CD4-positive, alpha-beta memory T cell (primary cell): ENCODE measurements around the gene KIF3C. TPM values are rescaled to one million over a fixed set of nuclear protein-coding genes. Genes with fewer than 3 reads are reported as not detected.

ENCODE experiments used
- CTCF ChIA-PET: fragments of 350-600 bp; sonication (Branson Sonifier 250); formaldehyde crosslinking; loops from one replicate; lab custom pipeline; 2021; ENCODE audit warnings: inconsistent platforms; ENCODE audit not compliant: partially characterized antibody; lab: Charles Lee
- POLR2A ChIA-PET: fragments of 350-600 bp; sonication (Branson Sonifier 250); formaldehyde crosslinking; loops from one replicate; lab custom pipeline; 2021; ENCODE audit not compliant: partially characterized antibody; lab: Charles Lee
- DNase-seq, 5 donors: peaks; one replicate each; pipeline versions ENCODE4 v3.0.0 to v3.0.0-alpha.2; 2020 to 2022; ENCODE audit warnings: mixed read lengths in 1 of 5
- H3K27ac ChIP-seq: one replicate; pipeline ENCODE4 v1.7.0; 2013; ENCODE audit warnings: low read depth, low read length
- H3K27me3 ChIP-seq: 2 replicates; pipeline ENCODE4 v1.7.0; 2013; ENCODE audit warnings: mild to moderate bottlenecking, low read length, moderate library complexity; ENCODE audit not compliant: insufficient read depth
- H3K36me3 ChIP-seq: 2 replicates; pipeline ENCODE4 v1.7.0; 2013; ENCODE audit warnings: mild to moderate bottlenecking, low read length, moderate library complexity; ENCODE audit not compliant: insufficient read depth
- H3K4me1 ChIP-seq: 2 replicates; pipeline ENCODE4 v1.7.0; 2013; ENCODE audit warnings: mild to moderate bottlenecking, low read length, moderate library complexity; ENCODE audit not compliant: insufficient read depth
- H3K4me3 ChIP-seq, 2 donors: one replicate each; pipeline ENCODE4 v1.7.0; 2013; ENCODE audit warnings: low read length in 2 of 2, mild to moderate bottlenecking in 1 of 2
- H3K9me3 ChIP-seq, 2 donors: one replicate each; pipeline ENCODE4 v1.7.0; 2013; ENCODE audit warnings: low read length in 2 of 2, control low read depth in 1 of 2; ENCODE audit not compliant: control insufficient read depth in 1 of 2
- H3K27ac Mint-ChIP-seq, 7 donors: one replicate each; pipeline ENCODE4 v1.8.0; 2020 to 2021; ENCODE audit warnings: mixed read lengths in 7 of 7, mild to moderate bottlenecking in 6 of 7, inconsistent platforms in 3 of 7, moderate library complexity in 3 of 7
- H3K27me3 Mint-ChIP-seq, 2 donors: one replicate each; pipeline ENCODE4 v1.8.0; 2020 to 2021; ENCODE audit warnings: mixed read lengths in 2 of 2
- H3K36me3 Mint-ChIP-seq, 2 donors: one replicate each; pipeline ENCODE4 v1.8.0; 2020 to 2021; ENCODE audit warnings: mixed read lengths in 2 of 2, inconsistent platforms in 1 of 2, mild to moderate bottlenecking in 1 of 2
- H3K4me1 Mint-ChIP-seq, 4 donors: one replicate each; pipeline ENCODE4 v1.8.0; 2020 to 2021; ENCODE audit warnings: mixed read lengths in 4 of 4, mild to moderate bottlenecking in 1 of 4
- H3K4me3 Mint-ChIP-seq, 8 donors: one replicate each; pipeline ENCODE4 v1.8.0; 2020 to 2021; ENCODE audit warnings: mixed read lengths in 8 of 8, mild to moderate bottlenecking in 7 of 8, moderate library complexity in 6 of 8, inconsistent platforms in 3 of 8
- H3K9me3 Mint-ChIP-seq, 8 donors: one replicate each; pipeline ENCODE4 v1.8.0; 2020 to 2021; ENCODE audit warnings: mixed read lengths in 8 of 8, mild to moderate bottlenecking in 5 of 8, inconsistent platforms in 3 of 8, moderate library complexity in 1 of 8
- intact Hi-C: fragments of 100-400 bp; cut with micrococcal nuclease; formaldehyde crosslinking; loops from one replicate; pipeline ENCODE4 v1.15.1; 2023
- polyA plus RNA-seq, 2 donors: library from polyadenylated mRNA; unstranded; fragments of 300-500 nt; fragmentation: Illumina TruSeq; gene quantifications; one replicate each; pipeline ENCODE4 v1.2.3, GENCODE V29; 2021
- total RNA-seq, 2 experiments: library from RNA; stranded (reverse); gene quantifications; one replicate each; pipeline ENCODE4 v1.2.3, GENCODE V29; 2021

Gene KIF3C
- total and polyA plus RNA-seq, 4 experiments from 2014 or later = 0.46 to 5.1 (median 3.4) TPM

- H3K27me3 ChIP-seq = no peaks in the 10 kb centered on the region
- ChIA-PET POLR2A (no interaction called here), CTCF (no interaction called here)
- no peaks in the 10 kb centered on the region for H3K4me1 ChIP-seq
- no peak overlapping the region for H3K4me3 ChIP-seq
- DNase-seq = no peak
- Mint-ChIP-seq H3K4me1 (no peaks in the 10 kb centered on the region), H3K36me3 (peaks cover 0 to 7% of the 10 kb centered on the region in 2 donors), H3K27ac (no peak overlapping the region), H3K9me3 (no peaks in the 10 kb centered on the region), H3K27me3 (no peaks in the 10 kb centered on the region), H3K4me3 (no peak overlapping the region)
- no peaks in the 10 kb centered on the region for H3K9me3 ChIP-seq
- no peaks in the 10 kb centered on the region for H3K36me3 ChIP-seq
- no peak overlapping the region for H3K27ac ChIP-seq
- intact Hi-C loops = no loop called here
These were observed 48.7 kb downstream of the KIF3C start for GRCh38 chr2:25933622-25934021.

DNA sequence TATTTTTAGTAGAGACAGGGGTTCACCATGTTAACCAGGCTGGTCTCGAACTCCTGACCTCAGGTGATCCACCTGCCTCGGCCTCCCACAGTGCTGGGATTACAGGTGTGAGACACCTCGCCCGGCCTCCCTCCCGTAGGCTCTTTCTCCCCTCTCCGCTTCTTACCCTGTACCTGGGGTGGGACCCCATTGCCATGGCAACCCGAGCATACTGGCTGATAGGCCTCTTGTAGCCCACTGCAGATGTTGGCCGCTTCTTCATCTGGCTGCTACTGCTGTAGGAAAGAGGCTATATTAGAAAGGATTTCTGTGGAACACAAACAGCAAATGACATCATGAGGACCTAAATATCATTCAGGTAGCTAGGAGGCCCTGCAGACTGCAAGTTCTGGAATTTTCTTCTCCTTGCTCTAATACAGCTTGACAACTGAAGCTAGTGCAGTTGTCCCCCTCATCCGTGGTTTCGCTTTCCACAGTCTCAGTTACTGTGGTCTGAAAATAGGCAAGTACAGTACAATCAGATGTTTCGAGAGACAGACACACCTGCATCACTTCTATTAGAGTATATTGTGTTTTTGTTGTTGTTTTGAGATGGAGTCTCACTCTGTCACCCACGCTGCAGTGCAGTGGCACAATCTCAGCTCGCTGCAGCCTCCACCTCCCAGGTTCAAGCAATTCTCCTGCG is 52.4 kb downstream of the KIF3C start:
- no peak for DNase-seq
- no peak overlapping the region for H3K4me3 ChIP-seq
- POLR2A ChIA-PET = no interaction called here
- no peaks in the 10 kb centered on the region for H3K36me3 ChIP-seq
- no peaks in the 10 kb centered on the region for H3K27me3 Mint-ChIP-seq
- H3K27me3 ChIP-seq = no peaks in the 10 kb centered on the region
- H3K27ac Mint-ChIP-seq = no peak overlapping the region
- no peak overlapping the region for H3K4me3 Mint-ChIP-seq
- CTCF ChIA-PET = no interaction called here
- H3K9me3 Mint-ChIP-seq = no peaks in the 10 kb centered on the region
- no peaks in the 10 kb centered on the region for H3K9me3 ChIP-seq
- no peak overlapping the region for H3K27ac ChIP-seq
- peaks cover 1 to 21% of the 10 kb centered on the region in 2 donors for H3K36me3 Mint-ChIP-seq
- H3K4me1 Mint-ChIP-seq = no peaks in the 10 kb centered on the region
- intact Hi-C loops = no loop called here
- no peaks in the 10 kb centered on the region for H3K4me1 ChIP-seq

GRCh38 chr2:25928668-25929067 is 53.6 kb downstream of the KIF3C start:
- Histone ChIP-seq H3K27ac (no peak overlapping the region), H3K4me1 (no peaks in the 10 kb centered on the region), H3K36me3 (no peaks in the 10 kb centered on the region), H3K9me3 (no peaks in the 10 kb centered on the region), H3K27me3 (no peaks in the 10 kb centered on the region), H3K4me3 (no peak overlapping the region)
- intact Hi-C loops = no loop called here
- ChIA-PET CTCF (no interaction called here), POLR2A (no interaction called here)
- H3K4me1 Mint-ChIP-seq = no peaks in the 10 kb centered on the region
- H3K36me3 Mint-ChIP-seq = peaks cover 1 to 21% of the 10 kb centered on the region in 2 donors
- H3K27ac Mint-ChIP-seq = no peak overlapping the region
- H3K27me3 Mint-ChIP-seq = no peaks in the 10 kb centered on the region
- H3K9me3 Mint-ChIP-seq = no peaks in the 10 kb centered on the region
- no peak overlapping the region for H3K4me3 Mint-ChIP-seq
- DNase-seq = no peak

- no peak for DNase-seq
- Mint-ChIP-seq H3K9me3 (no peaks in the 10 kb centered on the region), H3K27ac (no peak overlapping the region), H3K36me3 (peaks cover 1 to 21% of the 10 kb centered on the region in 2 donors), H3K4me1 (no peaks in the 10 kb centered on the region), H3K27me3 (no peaks in the 10 kb centered on the region), H3K4me3 (no peak overlapping the region)
- ChIA-PET CTCF (no interaction called here), POLR2A (no interaction called here)
- Histone ChIP-seq H3K4me1 (no peaks in the 10 kb centered on the region), H3K4me3 (no peak overlapping the region), H3K27me3 (no peaks in the 10 kb centered on the region), H3K27ac (no peak overlapping the region), H3K9me3 (no peaks in the 10 kb centered on the region), H3K36me3 (no peaks in the 10 kb centered on the region)
- intact Hi-C loops = no loop called here
These were observed 55.1 kb downstream of the KIF3C start for GRCh38 chr2:25926984-25927756.

GRCh38 chr2:25922501-25922900 is 59.8 kb downstream of the KIF3C start:
- Mint-ChIP-seq H3K4me1 (no peaks in the 10 kb centered on the region), H3K4me3 (no peak overlapping the region), H3K36me3 (peaks cover 1 to 3% of the 10 kb centered on the region in 2 donors), H3K9me3 (peaks cover 0 to under 1% (median 0%) of the 10 kb centered on the region in 8 donors), H3K27ac (no peak overlapping the region), H3K27me3 (no peaks in the 10 kb centered on the region)
- Histone ChIP-seq H3K27me3 (no peaks in the 10 kb centered on the region), H3K9me3 (no peaks in the 10 kb centered on the region), H3K4me3 (no peak overlapping the region), H3K4me1 (no peaks in the 10 kb centered on the region), H3K36me3 (no peaks in the 10 kb centered on the region), H3K27ac (no peak overlapping the region)
- POLR2A ChIA-PET = no interaction called here
- no peak for DNase-seq
- intact Hi-C loops = no loop called here
- CTCF ChIA-PET = no interaction called here

GRCh38 chr2:25920786-25921415 is 61.4 kb downstream of the KIF3C start:
- POLR2A ChIA-PET = no interaction called here
- H3K36me3 ChIP-seq = no peaks in the 10 kb centered on the region
- no peak for DNase-seq

DNA sequence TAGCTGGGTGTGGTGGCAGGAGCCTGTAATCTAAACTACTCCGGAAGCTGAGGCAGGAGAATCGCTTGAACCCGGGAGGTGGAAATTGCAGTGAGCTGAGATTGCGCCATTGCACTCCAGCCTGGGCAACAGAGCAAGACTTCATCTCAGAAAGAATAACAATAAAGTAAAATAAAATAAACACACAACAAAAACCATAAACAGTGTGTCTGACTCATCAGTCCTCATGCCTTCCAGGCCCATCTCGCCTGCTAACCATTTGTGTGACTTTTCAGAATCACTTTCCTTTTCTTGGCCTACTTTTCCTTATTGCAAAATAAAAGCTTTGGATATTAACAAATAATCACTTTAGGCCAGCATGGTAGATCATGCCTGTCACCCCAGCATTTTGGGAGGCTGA is 62.0 kb downstream of the KIF3C start:
- intact Hi-C loops = no loop called here
- POLR2A ChIA-PET = no interaction called here
- H3K27ac Mint-ChIP-seq = no peak overlapping the region
- DNase-seq = no peak
- no peaks in the 10 kb centered on the region for H3K9me3 ChIP-seq
- no peaks in the 10 kb centered on the region for H3K27me3 ChIP-seq
- peaks cover 0 to 2% (median 0%) of the 10 kb centered on the region in 8 donors for H3K9me3 Mint-ChIP-seq
- H3K27ac ChIP-seq = no peak overlapping the region
- no peaks in the 10 kb centered on the region for H3K4me1 ChIP-seq
- H3K36me3 ChIP-seq = no peaks in the 10 kb centered on the region
- no peak overlapping the region for H3K4me3 ChIP-seq
- H3K4me3 Mint-ChIP-seq = no peak overlapping the region
- no peaks in the 10 kb centered on the region for H3K27me3 Mint-ChIP-seq
- CTCF ChIA-PET = no interaction called here
- peaks cover 8 to 12% (median 11%) of the 10 kb centered on the region in 4 donors for H3K4me1 Mint-ChIP-seq
- no peaks in the 10 kb centered on the region for H3K36me3 Mint-ChIP-seq

More at GRCh38 chr2:25920786-25921415, 61.4 kb downstream of the KIF3C start:
- H3K4me1 ChIP-seq = no peaks in the 10 kb centered on the region
- Mint-ChIP-seq H3K4me3 (no peak overlapping the region), H3K27me3 (no peaks in the 10 kb centered on the region), H3K36me3 (no peaks in the 10 kb centered on the region), H3K4me1 (peaks cover 8 to 11% (median 10%) of the 10 kb centered on the region in 4 donors), H3K27ac (no peak overlapping the region), H3K9me3 (peaks cover 0 to 2% (median 0%) of the 10 kb centered on the region in 8 donors)
- H3K27me3 ChIP-seq = no peaks in the 10 kb centered on the region
- no peaks in the 10 kb centered on the region for H3K9me3 ChIP-seq
- intact Hi-C loops = no loop called here
- CTCF ChIA-PET = no interaction called here
- H3K27ac ChIP-seq = no peak overlapping the region
- no peak overlapping the region for H3K4me3 ChIP-seq
